ENCODE data around the gene NSUN7.

NSUN7 gene

GRCh38 chr4:40842318-40842717 is 92.6 kb downstream of the NSUN7 start:
- no peaks in the 10 kb centered on the region for H3K9me3 ChIP-seq (ENCODE audit: control insufficient read depth, low read length)
- no peaks in the 10 kb centered on the region for H3K4me1 ChIP-seq (ENCODE audit: control insufficient read depth, insufficient read depth, low read length, poor library complexity, severe bottlenecking)
- no peak overlapping the region for H3K4me3 ChIP-seq (ENCODE audit: insufficient read depth, low read depth, low read length, poor library complexity, severe bottlenecking)
- no peak for DNase-seq
- H3K36me3 ChIP-seq (ENCODE audit: control insufficient read depth, insufficient read depth, low read length), result no peaks in the 10 kb centered on the region
- H3K27me3 ChIP-seq (replicated peaks; ENCODE audit: control insufficient read depth, insufficient read depth, low read length, poor library complexity, severe bottlenecking), result no peaks in the 10 kb centered on the region
- H3K27ac ChIP-seq (ENCODE audit: insufficient read depth, low read length, poor library complexity, severe bottlenecking), result no peak overlapping the region

- no peak for DNase-seq
- no peaks in the 10 kb centered on the region for H3K36me3 ChIP-seq (ENCODE audit: control insufficient read depth, insufficient read depth, low read length)
- H3K27me3 ChIP-seq (replicated peaks; ENCODE audit: control insufficient read depth, insufficient read depth, low read length, poor library complexity, severe bottlenecking), result no peaks in the 10 kb centered on the region
- H3K4me3 ChIP-seq (ENCODE audit: insufficient read depth, low read depth, low read length, poor library complexity, severe bottlenecking), result no peak overlapping the region
- H3K27ac ChIP-seq (ENCODE audit: insufficient read depth, low read length, poor library complexity, severe bottlenecking), result no peak overlapping the region
- H3K4me1 ChIP-seq (ENCODE audit: control insufficient read depth, insufficient read depth, low read length, poor library complexity, severe bottlenecking), result no peaks in the 10 kb centered on the region
- no peaks in the 10 kb centered on the region for H3K9me3 ChIP-seq (ENCODE audit: control insufficient read depth, low read length)
Observed at GRCh38 chr4:40842725-40843423, 93.1 kb downstream of the NSUN7 start.

- Histone ChIP-seq H3K4me3 (ENCODE audit: insufficient read depth, low read depth, low read length, poor library complexity, severe bottlenecking) (no peak overlapping the region), H3K4me1 (ENCODE audit: control insufficient read depth, insufficient read depth, low read length, poor library complexity, severe bottlenecking) (no peaks in the 10 kb centered on the region), H3K27me3 (replicated peaks; ENCODE audit: control insufficient read depth, insufficient read depth, low read length, poor library complexity, severe bottlenecking) (no peaks in the 10 kb centered on the region), H3K27ac (ENCODE audit: insufficient read depth, low read length, poor library complexity, severe bottlenecking) (no peak overlapping the region), H3K9me3 (ENCODE audit: control insufficient read depth, low read length) (no peaks in the 10 kb centered on the region), H3K36me3 (ENCODE audit: control insufficient read depth, insufficient read depth, low read length) (no peaks in the 10 kb centered on the region)
- DNase-seq, result no peak
Observed at GRCh38 chr4:40843696-40844095, 93.9 kb downstream of the NSUN7 start.

GRCh38 chr4:40844261-40844660 is 94.5 kb downstream of the NSUN7 start:
- Histone ChIP-seq H3K9me3 (ENCODE audit: control insufficient read depth, low read length) (no peaks in the 10 kb centered on the region), H3K27me3 (replicated peaks; ENCODE audit: control insufficient read depth, insufficient read depth, low read length, poor library complexity, severe bottlenecking) (no peaks in the 10 kb centered on the region), H3K36me3 (ENCODE audit: control insufficient read depth, insufficient read depth, low read length) (no peaks in the 10 kb centered on the region), H3K4me1 (ENCODE audit: control insufficient read depth, insufficient read depth, low read length, poor library complexity, severe bottlenecking) (no peaks in the 10 kb centered on the region), H3K4me3 (ENCODE audit: insufficient read depth, low read depth, low read length, poor library complexity, severe bottlenecking) (no peak overlapping the region), H3K27ac (ENCODE audit: insufficient read depth, low read length, poor library complexity, severe bottlenecking) (no peak overlapping the region)
- DNase-seq, result no peak

- DNase-seq, result no peak
- H3K27ac ChIP-seq (ENCODE audit: insufficient read depth, low read length, poor library complexity, severe bottlenecking), result no peak overlapping the region
- no peaks in the 10 kb centered on the region for H3K36me3 ChIP-seq (ENCODE audit: control insufficient read depth, insufficient read depth, low read length)
- no peaks in the 10 kb centered on the region for H3K27me3 ChIP-seq (replicated peaks; ENCODE audit: control insufficient read depth, insufficient read depth, low read length, poor library complexity, severe bottlenecking)
- H3K4me3 ChIP-seq (ENCODE audit: insufficient read depth, low read depth, low read length, poor library complexity, severe bottlenecking), result no peak overlapping the region
- H3K4me1 ChIP-seq (ENCODE audit: control insufficient read depth, insufficient read depth, low read length, poor library complexity, severe bottlenecking), result no peaks in the 10 kb centered on the region
- no peaks in the 10 kb centered on the region for H3K9me3 ChIP-seq (ENCODE audit: control insufficient read depth, low read length)
Observed at GRCh38 chr4:40845154-40845835, 95.5 kb downstream of the NSUN7 start.

- H3K36me3 ChIP-seq (ENCODE audit: control insufficient read depth, insufficient read depth, low read length), result no peaks in the 10 kb centered on the region
- no peaks in the 10 kb centered on the region for H3K27me3 ChIP-seq (replicated peaks; ENCODE audit: control insufficient read depth, insufficient read depth, low read length, poor library complexity, severe bottlenecking)
- no peaks in the 10 kb centered on the region for H3K4me1 ChIP-seq (ENCODE audit: control insufficient read depth, insufficient read depth, low read length, poor library complexity, severe bottlenecking)
- H3K9me3 ChIP-seq (ENCODE audit: control insufficient read depth, low read length), result no peaks in the 10 kb centered on the region
- H3K27ac ChIP-seq (ENCODE audit: insufficient read depth, low read length, poor library complexity, severe bottlenecking), result no peak overlapping the region
- no peak overlapping the region for H3K4me3 ChIP-seq (ENCODE audit: insufficient read depth, low read depth, low read length, poor library complexity, severe bottlenecking)
- DNase-seq, result no peak
Observed at GRCh38 chr4:40846532-40846931, 96.8 kb downstream of the NSUN7 start.

- Histone ChIP-seq H3K27me3 (replicated peaks; ENCODE audit: control insufficient read depth, insufficient read depth, low read length, poor library complexity, severe bottlenecking) (no peaks in the 10 kb centered on the region), H3K27ac (ENCODE audit: insufficient read depth, low read length, poor library complexity, severe bottlenecking) (no peak overlapping the region), H3K4me1 (ENCODE audit: control insufficient read depth, insufficient read depth, low read length, poor library complexity, severe bottlenecking) (no peaks in the 10 kb centered on the region), H3K36me3 (ENCODE audit: control insufficient read depth, insufficient read depth, low read length) (no peaks in the 10 kb centered on the region), H3K9me3 (ENCODE audit: control insufficient read depth, low read length) (no peaks in the 10 kb centered on the region), H3K4me3 (ENCODE audit: insufficient read depth, low read depth, low read length, poor library complexity, severe bottlenecking) (no peak overlapping the region)
- DNase-seq, result no peak
Observed at GRCh38 chr4:40848251-40848650, 98.5 kb downstream of the NSUN7 start.

- no peak for DNase-seq
- no peak overlapping the region for H3K27ac ChIP-seq (ENCODE audit: insufficient read depth, low read length, poor library complexity, severe bottlenecking)
- H3K27me3 ChIP-seq (replicated peaks; ENCODE audit: control insufficient read depth, insufficient read depth, low read length, poor library complexity, severe bottlenecking), result no peaks in the 10 kb centered on the region
- no peak overlapping the region for H3K4me3 ChIP-seq (ENCODE audit: insufficient read depth, low read depth, low read length, poor library complexity, severe bottlenecking)
- H3K4me1 ChIP-seq (ENCODE audit: control insufficient read depth, insufficient read depth, low read length, poor library complexity, severe bottlenecking), result no peaks in the 10 kb centered on the region
- H3K9me3 ChIP-seq (ENCODE audit: control insufficient read depth, low read length), result no peaks in the 10 kb centered on the region
- H3K36me3 ChIP-seq (ENCODE audit: control insufficient read depth, insufficient read depth, low read length), result no peaks in the 10 kb centered on the region
Observed at GRCh38 chr4:40848940-40849339, 99.2 kb downstream of the NSUN7 start.

- Histone ChIP-seq H3K27me3 (replicated peaks; ENCODE audit: control insufficient read depth, insufficient read depth, low read length, poor library complexity, severe bottlenecking) (no peaks in the 10 kb centered on the region), H3K9me3 (ENCODE audit: control insufficient read depth, low read length) (no peaks in the 10 kb centered on the region), H3K4me3 (ENCODE audit: insufficient read depth, low read depth, low read length, poor library complexity, severe bottlenecking) (no peak overlapping the region), H3K36me3 (ENCODE audit: control insufficient read depth, insufficient read depth, low read length) (no peaks in the 10 kb centered on the region), H3K27ac (ENCODE audit: insufficient read depth, low read length, poor library complexity, severe bottlenecking) (no peak overlapping the region), H3K4me1 (ENCODE audit: control insufficient read depth, insufficient read depth, low read length, poor library complexity, severe bottlenecking) (no peaks in the 10 kb centered on the region)
- DNase-seq, result no peak
Observed at GRCh38 chr4:40850496-40850895, 100.7 kb downstream of the NSUN7 start.

GRCh38 chr4:40856277-40856839 is 106.6 kb downstream of the NSUN7 start:
- Histone ChIP-seq H3K27me3 (replicated peaks; ENCODE audit: control insufficient read depth, insufficient read depth, low read length, poor library complexity, severe bottlenecking) (peaks cover 12% of the 10 kb centered on the region), H3K36me3 (ENCODE audit: control insufficient read depth, insufficient read depth, low read length) (no peaks in the 10 kb centered on the region), H3K27ac (ENCODE audit: insufficient read depth, low read length, poor library complexity, severe bottlenecking) (no peak overlapping the region), H3K4me1 (ENCODE audit: control insufficient read depth, insufficient read depth, low read length, poor library complexity, severe bottlenecking) (peaks cover 10% of the 10 kb centered on the region), H3K4me3 (ENCODE audit: insufficient read depth, low read depth, low read length, poor library complexity, severe bottlenecking) (peak overlapping the region; percentile 26), H3K9me3 (ENCODE audit: control insufficient read depth, low read length) (no peaks in the 10 kb centered on the region)
- DNase-seq, result no peak
